Transverse colon (tissue), 4 donors: Measurements from ENCODE around the gene NEO1.

Experiments
- CTCF ChIP-seq, 5 experiments: fragments of 200-600 bp in 3 of 5; fragments of 450-650 bp in 2 of 5; sonication (generic) in 3 of 5; IDR thresholded peaks; 1 replicate in 2 of 5; 2 replicates in 3 of 5; pipeline ENCODE4 v1.5.1; 2016 to 2017; ENCODE audit warnings: antibody characterized with exemption in 5 of 5, inconsistent platforms in 3 of 5, mild to moderate bottlenecking in 2 of 5, moderate library complexity in 1 of 5
- EP300 ChIP-seq: sonication (generic); formaldehyde crosslinking; IDR thresholded peaks from one replicate; pipeline ENCODE4 v1.6.1; 2017; ENCODE audit warnings: antibody characterized with exemption, low read depth
- POLR2A ChIP-seq: fragments of 450-650 bp; IDR thresholded peaks from one replicate; pipeline ENCODE4 v1.6.1; 2016; ENCODE audit warnings: antibody characterized with exemption, mild to moderate bottlenecking, moderate library complexity
- POLR2AphosphoS5 ChIP-seq, 3 donors: sonication (generic); formaldehyde crosslinking; IDR thresholded peaks; one replicate each; pipeline ENCODE4 v1.6.1; 2016; ENCODE audit warnings: antibody characterized with exemption in 3 of 3

- TF ChIP-seq CTCF (IDR thresholded peaks at IDR 0.05) (no peak), POLR2AphosphoS5 (IDR thresholded peaks at IDR 0.05) (no peak), POLR2A (no peak), EP300 (no peak)
These were observed 52.8 kb downstream of the NEO1 start for GRCh38 chr15:73105064-73105463.
